HG02642 (cell line): ENCODE data around the gene BAZ2B.
A peak's percentile ranks its signal among the peaks of the same experiment; 100 is the strongest.

ENCODE experiments used
- ATAC-seq: cut with Tn5 transposase; IDR thresholded peaks from one replicate; pipeline ENCODE4 v1.9.1; 2021; ENCODE audit warnings: mild to moderate bottlenecking; ENCODE audit not compliant: unreplicated experiment, poor library complexity

BAZ2B gene

DNA sequence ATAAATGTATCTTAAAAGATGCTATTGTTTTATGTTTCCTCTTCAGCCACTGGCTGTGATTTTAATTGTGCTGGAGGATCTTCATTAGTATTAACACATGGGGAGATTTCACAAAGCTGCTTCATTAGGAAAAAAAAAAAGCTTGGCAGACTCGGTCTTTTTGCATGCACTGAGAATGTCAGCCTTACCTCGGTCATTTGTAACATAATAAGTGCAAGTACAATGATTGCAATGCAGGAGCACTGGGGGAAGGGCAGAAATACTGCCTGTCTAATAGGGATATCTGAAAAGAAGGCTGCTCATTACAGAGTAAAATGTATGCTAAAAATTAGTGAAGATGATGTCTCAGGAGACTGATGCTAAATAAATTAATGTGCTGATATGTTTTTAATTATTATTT is 1.3 kb upstream of the BAZ2B start:
- ATAC-seq, result no peak

DNA sequence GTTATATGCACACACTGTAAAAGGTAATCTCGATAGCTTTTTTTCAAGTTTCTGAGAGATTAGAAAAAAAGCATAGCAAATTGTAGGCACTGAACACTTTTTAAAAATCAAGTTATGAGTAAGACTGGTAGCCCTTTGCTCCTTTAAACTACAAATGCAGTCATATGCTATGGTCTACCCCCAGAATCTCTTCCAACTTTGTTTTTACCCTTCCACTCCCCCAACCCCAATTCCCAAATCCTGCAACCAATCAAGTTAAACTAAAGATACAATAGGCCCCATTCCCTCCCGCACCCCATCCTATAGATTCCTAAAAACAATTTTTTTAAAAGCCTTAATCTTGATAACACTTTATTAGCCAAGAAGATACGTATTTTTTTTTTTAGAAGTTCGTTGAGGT is 752 bp upstream of the BAZ2B start:
- ATAC-seq, result no peak

DNA sequence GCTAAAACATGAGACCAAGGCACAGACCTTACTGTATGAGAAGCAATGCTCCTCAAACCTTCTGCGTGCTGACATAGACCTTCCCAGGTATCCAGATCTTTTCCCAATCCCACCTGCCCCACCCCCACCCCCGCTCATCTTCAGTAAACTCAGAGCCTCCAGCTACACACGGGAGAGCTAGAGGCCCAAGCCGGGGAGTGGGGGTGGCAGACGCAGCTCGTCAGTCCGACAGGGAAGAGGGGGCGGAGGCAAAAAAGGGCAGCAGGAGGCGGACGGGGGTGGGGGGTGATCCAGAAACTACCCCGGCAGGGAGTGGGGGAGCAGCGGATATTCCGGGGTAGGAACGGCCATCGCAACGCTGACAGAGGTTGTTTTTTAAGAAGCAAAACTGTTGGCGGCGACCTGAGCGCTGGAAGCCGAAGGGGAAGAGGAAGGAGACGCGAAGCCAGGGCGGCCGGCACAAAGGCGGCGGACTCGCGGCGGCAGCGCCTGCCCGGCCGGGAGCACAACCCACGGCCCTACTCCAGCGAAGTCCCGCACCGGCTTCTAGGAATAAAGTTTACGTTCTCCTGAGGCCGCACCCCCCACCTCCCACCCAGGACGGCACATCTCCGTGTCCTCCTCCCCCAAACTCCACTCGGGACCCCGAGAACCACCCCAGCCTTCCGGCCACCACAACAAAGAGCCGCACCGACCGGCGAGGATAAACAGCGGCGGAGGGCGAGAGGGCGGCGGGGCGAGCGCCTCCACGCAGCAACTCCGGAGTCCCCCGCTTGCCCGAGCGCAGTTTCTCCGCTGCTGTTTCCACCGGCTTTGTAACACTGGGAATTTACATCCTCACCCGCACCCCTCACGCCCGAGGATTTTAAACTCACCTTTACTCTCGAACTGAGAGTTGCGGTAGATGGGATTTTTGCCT is 722 bp downstream of the BAZ2B start:
- peak; percentile 83 for ATAC-seq

DNA sequence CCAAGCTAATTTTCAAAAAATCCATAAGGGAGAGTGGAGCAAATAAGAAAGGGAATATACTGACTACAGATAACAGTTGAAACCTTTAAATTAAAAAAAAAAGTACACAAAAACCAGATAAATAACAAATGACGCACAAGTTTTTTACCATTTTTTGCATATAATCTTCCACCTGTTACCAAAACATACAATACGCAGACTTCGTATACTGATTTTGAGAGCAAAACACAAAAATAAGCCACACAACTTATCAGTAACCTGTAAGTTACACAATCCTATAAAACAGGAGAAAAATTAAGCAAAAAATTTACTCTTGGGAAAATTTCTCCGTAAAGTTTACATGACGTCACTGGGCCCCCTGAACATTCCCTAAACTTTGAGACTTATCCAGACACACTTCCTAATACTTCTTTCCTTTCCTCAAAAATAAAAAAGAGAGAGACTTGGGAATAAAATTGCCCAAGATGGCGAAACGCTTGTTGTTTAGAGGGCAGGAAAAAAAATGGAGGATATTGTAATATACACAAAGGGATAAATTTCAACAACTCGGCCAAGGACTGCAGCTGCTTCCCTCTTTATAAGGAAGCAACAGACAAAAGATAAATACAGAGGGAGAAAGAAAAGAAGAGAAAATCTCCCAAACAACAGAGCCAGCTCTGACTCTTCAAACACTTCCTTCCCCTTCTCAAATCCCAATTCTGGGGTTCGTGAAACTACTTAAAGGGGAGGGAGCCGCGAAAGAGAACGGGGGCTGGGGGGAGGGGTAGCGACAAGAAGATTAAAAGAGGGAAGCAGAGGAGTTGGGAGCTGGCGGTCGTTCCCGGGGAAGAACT is 1.6 kb downstream of the BAZ2B start:
- peak; percentile 16 for ATAC-seq

DNA sequence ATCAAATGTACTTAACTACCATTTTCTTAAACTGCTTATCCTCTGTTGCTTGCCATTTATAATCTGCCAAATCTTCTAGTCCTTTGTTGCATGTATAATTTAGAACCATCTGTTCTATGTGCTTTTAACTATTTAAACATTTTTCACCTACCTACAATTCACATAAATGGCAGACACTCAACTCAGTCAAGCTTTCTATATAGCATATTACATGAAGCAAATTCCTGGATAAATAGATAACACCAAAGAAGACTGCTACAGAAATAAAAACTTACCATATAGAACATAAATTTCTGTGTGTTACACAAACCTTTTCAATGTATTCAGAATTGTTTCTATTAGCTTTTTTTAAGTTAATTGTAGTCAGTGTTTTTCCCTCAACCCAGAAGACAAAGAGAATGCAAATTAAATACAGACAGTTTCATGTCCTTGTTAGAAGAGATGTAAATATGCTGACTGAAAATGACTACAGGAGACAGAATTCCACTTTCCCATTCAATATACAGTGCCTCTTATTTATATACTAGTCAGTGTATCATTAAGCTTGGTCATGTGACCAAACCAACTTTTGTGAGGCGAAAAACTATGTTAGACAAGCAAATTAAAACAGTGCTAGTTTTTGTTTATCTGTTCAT is 2.6 kb downstream of the BAZ2B start:
- no peak for ATAC-seq

DNA sequence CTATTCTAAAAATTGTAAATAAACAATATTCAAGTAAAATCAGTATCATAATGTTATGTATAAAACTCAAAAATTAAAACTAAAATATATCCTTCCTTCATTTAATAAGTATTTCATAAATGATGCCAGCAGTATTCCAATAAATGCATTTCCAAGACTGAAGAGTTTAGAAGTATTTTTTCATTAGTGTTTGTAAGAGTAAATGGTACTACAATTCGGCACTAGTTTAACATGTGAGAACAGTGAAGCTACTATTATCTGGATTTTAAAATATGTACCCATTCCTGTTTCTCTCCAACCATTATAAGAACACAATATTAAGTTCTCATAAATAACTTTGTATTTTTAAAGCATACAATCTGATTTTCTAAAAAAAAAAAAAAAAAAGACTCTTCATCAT is 3.3 kb downstream of the BAZ2B start:
- no peak for ATAC-seq

DNA sequence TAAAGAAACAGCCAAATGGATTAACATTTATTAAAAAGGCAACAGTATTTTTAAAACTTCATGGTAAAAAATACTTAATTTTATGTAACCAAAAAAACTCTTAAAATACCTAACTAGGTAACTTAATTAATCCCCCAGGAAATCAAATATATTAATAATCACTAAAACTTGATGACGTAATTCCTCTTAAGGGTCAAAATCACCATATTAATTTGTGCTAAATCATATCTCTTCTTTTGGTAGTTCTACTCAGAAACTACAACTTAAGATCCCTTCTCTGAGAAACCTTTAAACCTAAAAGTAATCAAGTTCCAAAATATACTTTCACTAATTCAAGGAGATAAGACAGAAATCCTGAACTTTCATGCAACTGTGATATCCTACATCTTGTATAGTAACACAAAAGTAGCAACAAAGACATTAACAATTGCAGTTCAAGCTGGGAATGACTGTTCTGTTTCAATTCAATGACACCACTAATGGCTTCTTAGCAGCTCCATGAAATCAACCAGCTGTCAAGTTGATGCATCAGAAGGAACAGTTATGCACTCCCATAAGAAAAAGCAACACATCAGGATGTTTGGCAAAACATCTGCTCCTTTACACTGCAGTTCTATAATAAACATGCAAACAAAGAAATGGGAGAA is 4.0 kb downstream of the BAZ2B start:
- ATAC-seq, result no peak

DNA sequence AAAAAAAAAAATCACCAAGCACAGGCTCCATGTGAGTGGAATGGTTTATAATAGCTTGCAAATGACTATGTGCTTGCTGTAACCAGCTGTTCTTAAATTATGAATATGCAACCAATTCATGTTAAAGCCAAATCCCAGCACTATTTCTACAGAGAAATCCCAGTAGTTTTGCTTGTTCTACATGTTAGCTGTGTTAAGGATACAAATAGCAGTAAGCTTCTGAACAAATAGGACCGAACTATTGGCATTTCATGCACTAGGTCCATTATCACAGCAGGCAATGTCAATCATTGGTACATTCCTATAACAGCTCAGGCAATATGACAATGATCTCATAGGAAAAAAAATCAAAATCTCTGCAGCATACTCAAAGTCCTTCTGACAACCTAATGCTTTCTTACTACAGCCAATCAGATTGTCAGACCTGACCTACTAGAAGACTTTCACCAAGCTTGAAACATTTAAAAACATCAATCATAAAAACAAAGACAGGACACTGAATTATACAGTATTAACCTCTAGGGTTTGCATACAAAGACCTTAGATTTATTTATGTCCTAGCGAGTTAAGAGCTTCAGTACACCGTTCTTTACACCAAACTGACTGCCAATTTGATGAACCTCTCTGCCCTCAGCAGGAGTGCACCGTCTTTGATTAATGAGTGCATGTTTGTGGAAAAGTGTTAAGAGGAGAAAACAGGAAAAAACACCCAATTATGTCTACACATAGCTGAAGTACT is 6.4 kb downstream of the BAZ2B start:
- no peak for ATAC-seq

DNA sequence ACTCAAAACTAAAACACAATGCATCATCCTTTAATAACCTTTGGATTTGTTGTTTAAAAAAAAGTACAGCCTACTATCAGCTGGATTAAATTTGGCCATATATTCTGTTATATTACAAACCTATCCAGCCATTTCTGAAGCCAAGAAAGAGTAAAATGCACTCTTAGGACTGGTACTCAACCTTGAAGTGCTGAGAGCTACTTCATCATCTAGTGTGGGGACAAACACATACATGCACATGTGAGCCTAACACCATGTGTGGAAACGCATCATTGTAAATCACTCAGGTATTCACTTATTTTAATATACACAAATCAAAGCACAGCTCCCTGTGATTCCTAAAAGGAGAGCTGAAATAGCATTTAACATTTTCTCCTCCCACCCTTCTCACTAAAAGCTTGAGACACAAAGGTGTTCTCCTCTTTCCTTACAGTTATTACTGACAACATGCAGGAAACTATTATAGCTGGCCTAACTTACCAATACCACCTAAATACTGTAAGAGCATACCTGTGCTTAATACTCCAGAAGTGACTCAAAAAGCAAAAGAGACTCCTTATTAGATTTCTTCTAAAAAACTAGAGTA is 7.5 kb downstream of the BAZ2B start:
- ATAC-seq, result no peak

DNA sequence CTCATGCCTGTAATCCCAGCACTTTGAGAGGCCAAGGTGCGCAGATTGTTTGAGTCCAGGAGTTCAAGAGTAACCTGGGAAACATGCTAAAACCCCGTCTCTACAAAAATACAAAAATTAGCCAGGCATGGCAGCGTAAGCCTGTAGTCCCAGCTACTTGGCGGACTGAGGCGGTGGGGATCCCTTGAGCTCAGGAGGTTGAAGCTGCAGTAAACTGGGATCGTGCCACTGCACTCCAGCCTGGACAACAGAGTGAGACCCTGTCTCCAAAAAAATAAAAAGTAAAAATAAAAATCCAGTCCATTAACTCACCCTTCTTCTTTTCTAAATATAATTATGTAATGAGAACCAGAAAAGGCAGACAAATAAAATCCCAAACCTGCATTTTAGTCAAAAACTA is 8.2 kb downstream of the BAZ2B start:
- ATAC-seq, result no peak

DNA sequence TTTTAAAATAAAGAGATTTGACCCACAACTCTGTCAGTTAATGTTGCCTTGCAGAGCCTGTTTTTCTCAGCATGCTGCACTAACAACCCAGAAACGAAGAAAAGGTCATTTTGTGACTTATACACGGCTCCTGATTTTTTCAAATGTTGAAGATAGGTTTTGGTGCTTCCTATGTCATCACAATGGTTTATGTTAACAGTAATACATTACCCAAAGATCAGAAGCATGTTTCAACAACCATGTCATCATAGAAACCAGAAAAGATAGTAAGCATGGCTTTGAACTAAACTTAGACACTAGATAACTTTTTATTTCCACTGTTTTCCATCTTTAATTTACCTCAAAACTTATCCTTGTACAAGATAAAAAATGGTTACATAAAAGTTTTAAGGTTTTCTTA is 10.1 kb downstream of the BAZ2B start:
- ATAC-seq, result no peak

DNA sequence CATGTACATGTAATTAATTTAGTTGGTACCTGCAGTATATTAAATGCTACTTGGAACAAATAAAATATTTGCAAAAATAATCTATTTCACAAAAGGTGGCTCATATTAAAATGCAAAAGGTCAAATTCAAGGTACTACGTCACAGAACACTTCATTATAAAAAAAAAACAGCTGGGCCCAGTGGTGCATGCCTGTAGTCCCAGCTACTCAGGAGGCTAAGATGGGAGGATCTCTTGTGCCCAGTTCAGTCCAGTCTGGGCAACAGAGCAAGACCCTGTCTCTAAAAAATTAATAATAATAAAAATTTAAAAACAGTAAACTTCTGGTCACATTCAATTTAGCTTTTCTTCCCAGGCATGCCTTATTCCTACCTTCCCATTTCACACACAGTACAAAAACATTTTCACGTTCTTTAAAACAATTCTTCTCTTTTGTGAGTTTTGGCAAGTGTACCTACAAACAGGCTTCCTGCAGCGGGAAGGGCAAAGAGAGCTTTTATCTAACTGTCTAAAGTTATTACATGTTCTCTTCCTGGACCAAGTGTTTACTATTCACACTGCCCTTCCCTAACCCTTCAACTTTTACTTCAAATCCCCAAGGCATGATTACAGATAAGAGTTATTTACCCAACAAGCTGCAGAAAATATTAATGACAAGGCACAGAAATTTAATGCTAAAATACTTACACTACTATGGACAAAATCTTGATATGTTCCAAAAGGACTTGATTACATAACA is 10.7 kb downstream of the BAZ2B start:
- ATAC-seq, result no peak

DNA sequence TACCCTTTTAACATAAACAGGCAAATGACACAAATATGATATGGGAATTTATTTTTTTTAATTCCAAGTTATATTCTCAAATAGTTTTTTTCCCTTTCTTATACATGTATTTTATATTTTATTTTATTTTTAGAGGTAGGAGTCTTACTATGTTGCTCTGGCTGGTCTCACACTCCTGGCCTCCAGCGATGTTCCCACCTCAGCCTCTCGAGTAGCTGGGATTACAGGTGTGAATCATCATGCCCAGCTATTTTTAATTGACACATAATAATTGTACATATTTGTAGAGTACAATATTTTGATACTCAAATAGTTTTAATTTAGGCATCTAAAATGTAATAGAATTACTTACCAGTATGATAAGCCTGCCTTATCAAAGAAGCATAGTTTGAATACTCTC is 12.2 kb downstream of the BAZ2B start:
- no peak for ATAC-seq

DNA sequence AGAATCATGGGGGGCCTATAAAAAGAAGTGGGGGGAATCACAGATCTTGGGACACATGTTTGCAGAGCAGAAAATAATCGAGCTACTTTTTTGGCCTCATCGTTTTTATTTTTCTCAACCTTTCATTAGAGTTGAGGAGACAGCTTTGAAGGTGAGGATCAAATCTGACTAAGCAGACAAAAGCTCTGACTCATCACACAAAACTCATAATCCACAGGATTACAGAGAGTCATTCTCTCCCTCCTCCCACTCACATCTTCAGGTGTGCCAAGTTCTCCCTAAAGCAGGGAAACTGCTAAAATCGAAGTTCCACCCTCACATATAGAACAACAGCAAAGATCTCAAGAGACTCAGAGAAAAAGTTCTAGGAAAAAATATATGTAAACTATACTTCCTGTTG is 15.6 kb downstream of the BAZ2B start:
- ATAC-seq, result no peak

DNA sequence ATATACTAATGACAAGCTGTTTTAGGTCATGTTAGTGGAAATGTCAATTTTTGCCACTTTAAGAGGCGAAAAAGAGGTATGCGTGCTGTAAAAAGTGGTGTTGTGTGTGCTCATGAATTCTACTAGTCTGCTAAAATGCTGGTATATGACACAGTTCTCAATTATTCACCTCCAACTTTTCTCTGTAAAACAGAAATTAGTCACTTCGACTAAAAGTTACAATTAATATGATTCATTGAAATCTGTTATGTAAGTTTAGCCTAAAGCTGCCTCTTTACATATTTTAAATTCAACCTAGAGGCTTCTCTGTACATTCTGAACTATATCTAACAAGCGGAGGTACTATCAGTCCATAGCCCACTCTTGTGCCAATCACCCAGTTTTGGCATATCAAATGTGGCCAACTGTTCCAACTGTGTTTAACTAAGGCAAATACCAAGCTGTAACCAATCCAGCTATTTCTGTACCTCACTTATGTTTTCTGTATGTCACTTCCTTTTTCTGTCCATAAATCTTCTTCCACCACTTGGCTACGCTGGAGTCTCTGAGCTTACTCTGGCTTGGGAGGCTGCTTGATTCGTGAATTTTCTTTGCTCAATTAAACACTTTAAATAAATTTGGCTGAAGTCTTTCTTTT is 20.8 kb downstream of the BAZ2B start:
- no peak for ATAC-seq

DNA sequence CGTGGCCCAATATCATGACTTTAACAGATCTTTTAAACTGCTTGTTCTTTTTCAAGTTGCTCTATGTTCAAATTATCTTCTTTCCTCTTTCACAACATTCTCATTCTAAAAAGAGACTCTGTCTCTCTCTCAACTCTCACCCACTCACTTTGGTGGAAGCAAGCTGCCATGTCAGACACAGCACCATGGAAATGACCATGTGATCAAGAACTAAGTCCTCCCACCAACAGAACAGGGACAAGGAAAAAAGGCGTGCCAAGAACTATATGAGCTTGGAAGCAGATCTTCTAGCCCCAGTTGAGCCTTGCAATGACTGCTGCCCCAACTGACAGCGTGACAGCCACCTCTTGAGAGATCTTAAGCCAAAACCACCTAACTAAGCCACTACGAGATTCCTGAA is 23.9 kb downstream of the BAZ2B start:
- ATAC-seq, result no peak

DNA sequence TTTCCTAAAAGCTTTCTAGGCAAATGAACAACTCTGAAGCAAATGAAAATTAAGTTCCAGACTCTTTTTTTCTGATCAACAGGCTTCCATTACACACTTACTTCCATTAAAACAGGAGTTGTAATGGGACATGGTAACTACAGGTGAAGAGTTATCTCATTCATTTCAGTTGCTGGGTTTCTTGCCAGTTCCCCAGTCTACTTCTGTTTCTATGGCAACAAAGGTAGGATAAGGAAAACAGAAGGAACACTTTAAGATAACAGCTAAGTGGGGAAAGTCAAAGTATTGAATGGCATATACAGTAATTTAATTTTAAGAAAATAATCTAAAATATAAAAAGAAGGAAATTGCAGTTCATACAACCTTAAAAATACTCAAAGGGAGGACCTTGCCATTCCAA is 25.1 kb downstream of the BAZ2B start:
- no peak for ATAC-seq

DNA sequence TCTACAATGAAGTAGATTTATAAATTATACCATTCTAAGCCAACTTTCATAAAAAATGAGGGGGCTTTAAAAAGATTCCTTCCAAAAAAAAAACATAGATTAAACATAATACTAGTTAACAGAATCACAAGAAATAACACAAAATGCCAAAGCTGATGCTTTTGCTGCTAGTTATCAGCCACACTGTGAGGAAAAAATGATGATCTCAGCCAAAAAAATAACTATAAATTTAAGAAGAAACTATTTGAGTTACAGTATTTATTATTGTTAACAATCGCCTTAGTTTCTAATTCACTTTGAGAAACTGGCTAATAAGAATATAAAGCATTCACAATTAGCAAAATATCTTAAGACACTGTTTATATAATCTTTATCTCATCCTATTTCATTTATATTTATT is 27.1 kb downstream of the BAZ2B start:
- no peak for ATAC-seq
